ENCODE data around the gene FAM98C. TPM values are rescaled to one million over a fixed set of nuclear protein-coding genes. Genes with fewer than 3 reads are reported as not detected.
A peak's percentile ranks its signal among the peaks of the same experiment; 100 is the strongest.

Gene FAM98C
- total and polyA plus RNA-seq, 2 of the 13 experiments (the other 11 are each of a cell fraction or from before 2014, with no cell fraction given) = 10.0 to 11.5 TPM

DNA sequence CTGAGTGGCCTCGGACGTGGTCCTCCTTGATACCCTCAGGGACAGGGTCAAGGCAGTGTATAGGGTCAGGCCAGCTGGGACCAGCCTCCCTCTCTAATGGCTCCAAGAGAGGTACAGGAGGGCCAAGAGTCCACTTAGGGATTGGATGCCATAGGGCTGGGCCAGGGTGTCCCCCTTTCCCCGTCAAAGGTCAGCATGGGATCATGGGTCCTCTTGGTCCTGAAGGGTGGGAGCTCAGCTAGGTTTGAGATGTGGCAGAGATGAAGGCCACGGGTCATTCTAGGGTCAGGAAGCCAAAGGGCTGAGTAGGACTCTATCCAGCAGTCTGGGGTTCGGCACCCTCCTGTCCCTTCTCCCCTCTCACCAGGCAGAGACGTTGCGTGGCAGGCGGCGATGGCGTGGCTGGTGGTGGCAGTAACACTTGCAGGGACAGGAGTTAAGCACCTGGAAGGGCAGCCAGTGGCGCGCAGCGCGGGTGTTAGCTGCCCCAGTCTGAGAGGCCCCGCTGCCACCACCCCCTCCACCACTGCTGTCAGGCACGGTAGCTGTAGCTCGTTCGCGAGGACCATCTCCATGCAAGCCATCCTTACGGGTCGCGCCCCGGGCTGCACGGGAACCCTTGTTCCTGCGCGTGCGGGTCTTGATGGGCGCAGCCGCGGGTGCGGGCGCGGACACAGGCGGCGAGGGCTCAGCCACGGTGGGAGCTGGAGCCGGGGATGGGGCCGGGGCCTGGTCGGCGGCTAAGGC is 17.7 kb upstream of the FAM98C start:
- peak; percentile 85 for TF ChIP-seq AGO2 (optimal IDR thresholded peaks at IDR 0.05; ENCODE audit: low read depth, low read length)
- TF ChIP-seq RBFOX2 (IDR thresholded peaks at IDR 0.05; ENCODE audit: low read depth, low read length) = peak; percentile 56; the same call in 1 of the 2 replicates
- TF ChIP-seq NR2F2 (IDR thresholded peaks at IDR 0.05; ENCODE audit: borderline replicate concordance, low read depth) = no peak
- TF ChIP-seq U2AF1 (optimal IDR thresholded peaks at IDR 0.05; ENCODE audit: low read depth, low read length) = no peak
- TF ChIP-seq RBM22 (optimal IDR thresholded peaks at IDR 0.05; ENCODE audit: low read length) = peak; percentile 2
- TF ChIP-seq NFRKB (IDR thresholded peaks at IDR 0.05) = no peak
- TF ChIP-seq TAF15 (IDR thresholded peaks at IDR 0.05; ENCODE audit: low read depth, low read length, poor library complexity, severe bottlenecking) = peak; percentile 19
- Histone ChIP-seq H3K4me2 (ENCODE audit: low read depth, low read length) (no peak overlapping the region), H3K9me3 (ENCODE audit: low read length) (no peaks in the 10 kb centered on the region), H3K9ac (ENCODE audit: insufficient read depth, low read depth, low read length) (no peak overlapping the region), H4K20me1 (ENCODE audit: insufficient read depth, low read length) (peaks cover 4% of the 10 kb centered on the region; the same call in 1 of the 2 replicates), H3K36me3 (replicated peaks in 1 of 2; ENCODE audit: control insufficient read depth in 1 of 2, insufficient read depth in 2 of 2, low read length in 2 of 2) (peaks cover 18 to 33% of the 10 kb centered on the region in 2 experiments), H3K27me3 (ENCODE audit: control insufficient read depth in 1 of 2, insufficient read depth in 2 of 2, low read length in 2 of 2) (peaks cover 2 to 17% of the 10 kb centered on the region in 2 experiments; a peak in 3 of 5 replicates), H3K27ac (ENCODE audit: extremely low read length, insufficient read depth, low read length) (no peak overlapping the region), H2AFZ (ENCODE audit: low read length) (no peak overlapping the region), H3K79me2 (ENCODE audit: insufficient read depth, low read length) (no peaks in the 10 kb centered on the region), H3K4me3 (replicated peaks in 1 of 3; ENCODE audit: insufficient read depth in 1 of 3, low read depth in 2 of 3, low read length in 3 of 3) (no peak overlapping the region), H3K4me1 (ENCODE audit: insufficient read depth, low read length) (peaks cover 22% of the 10 kb centered on the region)
- no peak for FAIRE-seq
- ChIA-PET POLR2A (interaction anchor here (1.4 to 2.5 kb wide), 2 partner anchors 11 to 25 kb away, joined by 3 to 15 read pairs; partner anchors contain the start of gene PSMD8), CTCF (ENCODE audit: low intra/inter-chr PET ratio, low total read pairs) (no interaction called here)
- ATAC-seq = peak; percentile 2; the same call in 2 of the 3 replicates
- in situ Hi-C loops (cut with HindIII; ENCODE audit: extremely low pct_ligation_motif_present, low pct_unique_long_range_greater_than_20kb) (no loop called here), intact Hi-C loops (cut with micrococcal nuclease; ENCODE audit: unreplicated experiment) (no loop called here)
- no TSS peak for BruUV-seq (replicated peaks)
- WGBS (ENCODE audit: low lambda C conversion rate) = 95% methylated on average over 15 of the region's 40 CpGs
- no peak for DNase-seq (ENCODE audit: low spot score)

DNA sequence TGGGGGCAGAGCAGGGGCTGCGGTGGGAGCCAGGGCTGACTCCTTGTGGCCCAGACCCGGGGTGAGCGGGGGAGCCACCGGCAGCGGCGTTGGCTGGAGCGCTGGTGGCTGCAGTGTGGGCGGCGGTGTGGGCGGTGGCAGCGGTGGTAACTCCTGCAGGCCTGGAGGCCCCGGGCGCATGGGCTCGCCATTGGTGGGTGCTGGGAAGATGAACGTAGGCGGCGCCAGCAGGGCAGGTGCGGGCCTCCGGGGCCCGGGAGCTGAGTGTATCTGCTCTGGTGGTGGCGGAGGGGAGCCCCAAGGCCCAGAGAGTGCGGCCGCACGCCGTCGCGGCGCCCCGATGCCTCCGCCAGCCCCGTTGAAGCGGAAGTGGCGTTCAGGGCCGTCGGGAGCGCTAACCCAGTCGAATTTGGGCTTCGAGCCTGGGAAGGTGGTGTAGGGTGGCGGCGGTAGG is 17.1 kb upstream of the FAM98C start:
- H3K27ac ChIP-seq (ENCODE audit: extremely low read length, insufficient read depth, low read length) = no peak overlapping the region
- peaks cover 23% of the 10 kb centered on the region for H3K4me1 ChIP-seq (ENCODE audit: insufficient read depth, low read length)
- WGBS (ENCODE audit: low lambda C conversion rate) = 97% methylated on average over 33 of the region's 40 CpGs
- TF ChIP-seq ARHGAP35 (CRISPR knock-in tag; IDR thresholded peaks at IDR 0.05; ENCODE audit: borderline replicate concordance) = no peak
- no peak for TF ChIP-seq EED (CRISPR knock-in tag; IDR thresholded peaks at IDR 0.05)
- TF ChIP-seq DNMT3B (CRISPR knock-in tag; conservative IDR thresholded peaks at IDR 0.05) = no peak
- peak; percentile 53 for TF ChIP-seq AGO2 (optimal IDR thresholded peaks at IDR 0.05; ENCODE audit: low read depth, low read length)
- TF ChIP-seq ADNP (CRISPR knock-in tag; IDR thresholded peaks at IDR 0.05) = no peak
- no peak for TF ChIP-seq ZBTB3 (CRISPR knock-in tag; IDR thresholded peaks at IDR 0.05; ENCODE audit: borderline replicate concordance, low read depth)
- no peak for TF ChIP-seq ZNF329 (CRISPR knock-in tag; IDR thresholded peaks at IDR 0.05; ENCODE audit: low read depth)
- no peak for TF ChIP-seq ZNF816 (CRISPR knock-in tag; IDR thresholded peaks at IDR 0.05; ENCODE audit: borderline replicate concordance)
- TF ChIP-seq RBFOX2 (IDR thresholded peaks at IDR 0.05; ENCODE audit: low read depth, low read length) = peak; percentile 54
- no peak for TF ChIP-seq ZNF232 (CRISPR knock-in tag; IDR thresholded peaks at IDR 0.05; ENCODE audit: borderline replicate concordance)
- FAIRE-seq = no peak
- BruUV-seq (replicated peaks) = no TSS peak
- no peak overlapping the region for H3K9ac ChIP-seq (ENCODE audit: insufficient read depth, low read depth, low read length)
- no peaks in the 10 kb centered on the region for H3K9me3 ChIP-seq (ENCODE audit: low read length)
- in situ Hi-C loops (cut with HindIII; ENCODE audit: extremely low pct_ligation_motif_present, low pct_unique_long_range_greater_than_20kb) (no loop called here), intact Hi-C loops (cut with micrococcal nuclease; ENCODE audit: unreplicated experiment) (no loop called here)
- no peak for DNase-seq (ENCODE audit: low spot score)
- POLR2A ChIA-PET = interaction anchor here (2.5 kb wide), 1 partner anchor 11 kb away, joined by 15 read pairs; the partner anchor contains the start of gene PSMD8
- no peak overlapping the region for H2AFZ ChIP-seq (ENCODE audit: low read length)
- no peak for ATAC-seq
- no peak overlapping the region for H3K4me3 ChIP-seq (replicated peaks in 1 of 3; ENCODE audit: insufficient read depth in 1 of 3, low read depth in 2 of 3, low read length in 3 of 3)
- no peak overlapping the region for H3K4me2 ChIP-seq (ENCODE audit: low read depth, low read length)
- H3K27me3 ChIP-seq (ENCODE audit: control insufficient read depth in 1 of 2, insufficient read depth in 2 of 2, low read length in 2 of 2) = peaks cover 2 to 20% of the 10 kb centered on the region in 2 experiments; a peak in 3 of 5 replicates
- peaks cover 16 to 28% of the 10 kb centered on the region in 2 experiments for H3K36me3 ChIP-seq (replicated peaks in 1 of 2; ENCODE audit: control insufficient read depth in 1 of 2, insufficient read depth in 2 of 2, low read length in 2 of 2)
- no peaks in the 10 kb centered on the region for H3K79me2 ChIP-seq (ENCODE audit: insufficient read depth, low read length)
- H4K20me1 ChIP-seq (ENCODE audit: insufficient read depth, low read length) = peaks cover 4% of the 10 kb centered on the region; the same call in 1 of the 2 replicates
- CTCF ChIA-PET (ENCODE audit: low intra/inter-chr PET ratio, low total read pairs) = no interaction called here
